Brain microvascular endothelial cell (primary cell): ENCODE measurements around the gene HS6ST3.

ENCODE experiments used
- DNase-seq: peaks from one replicate; pipeline ENCODE4 v3.0.0-alpha.2; 2020
- H3K27ac ChIP-seq: fragments of 250-450 bp; sonication (Bioruptor Pico); 2 replicates; pipeline ENCODE4 v1.5.1; 2020; ENCODE audit warnings: mild to moderate bottlenecking, moderate library complexity
- H3K27me3 ChIP-seq: fragments of 250-450 bp; sonication (Bioruptor Pico); replicated peaks from 2 replicates; pipeline ENCODE4 v1.5.1; 2020; ENCODE audit warnings: mild to moderate bottlenecking
- H3K36me3 ChIP-seq: fragments of 250-450 bp; sonication (Bioruptor Pico); replicated peaks from 2 replicates; pipeline ENCODE4 v1.5.1; 2020; ENCODE audit warnings: mild to moderate bottlenecking
- H3K4me3 ChIP-seq: 2 replicates; pipeline ENCODE4 v1.5.1; 2011; ENCODE audit warnings: low read depth, mild to moderate bottlenecking, control low read depth, low read length, moderate library complexity
- CTCF ChIP-seq: IDR thresholded peaks from 2 replicates; pipeline ENCODE4 v1.5.1; 2011; ENCODE audit warnings: low read depth, mild to moderate bottlenecking, moderate library complexity, low read length, control low read depth, inconsistent platforms; ENCODE audit errors: missing control alignments
- in situ Hi-C: cut with HindIII; loops from 2 replicates; pipeline ENCODE4 v1.10.0; 2017; ENCODE audit warnings: low sequenced_read_pairs, low pct_ligation_motif_present

Gene HS6ST3

GRCh38 chr13:96646101-96646500 lies 556.2 kb downstream of the HS6ST3 start:
- no peak for TF ChIP-seq CTCF
- DNase-seq = no peak
- no peaks in the 10 kb centered on the region for H3K27me3 ChIP-seq
- H3K27ac ChIP-seq = no peak overlapping the region
- in situ Hi-C loops = no loop called here
- H3K4me3 ChIP-seq = no peak overlapping the region
- no peaks in the 10 kb centered on the region for H3K36me3 ChIP-seq

GRCh38 chr13:96646515-96647211 lies 556.8 kb downstream of the HS6ST3 start:
- in situ Hi-C loops = no loop called here
- no peaks in the 10 kb centered on the region for H3K36me3 ChIP-seq
- DNase-seq = no peak
- no peak overlapping the region for H3K4me3 ChIP-seq
- H3K27me3 ChIP-seq = no peaks in the 10 kb centered on the region
- TF ChIP-seq CTCF = no peak
- H3K27ac ChIP-seq = no peak overlapping the region

- no peak for TF ChIP-seq CTCF
- DNase-seq = peak; percentile 76
- in situ Hi-C loops = no loop called here
- H3K27me3 ChIP-seq = no peaks in the 10 kb centered on the region
- H3K4me3 ChIP-seq = no peak overlapping the region
- peak overlapping the region; percentile 53 for H3K27ac ChIP-seq
- no peaks in the 10 kb centered on the region for H3K36me3 ChIP-seq
These were observed 560.5 kb downstream of the HS6ST3 start for GRCh38 chr13:96650301-96650886.

GRCh38 chr13:96651598-96651997 lies 561.7 kb downstream of the HS6ST3 start:
- no peaks in the 10 kb centered on the region for H3K27me3 ChIP-seq
- in situ Hi-C loops = no loop called here
- no peak overlapping the region for H3K27ac ChIP-seq
- H3K36me3 ChIP-seq = no peaks in the 10 kb centered on the region
- H3K4me3 ChIP-seq = no peak overlapping the region
- DNase-seq = no peak
- TF ChIP-seq CTCF = no peak

- no peak for TF ChIP-seq CTCF
- in situ Hi-C loops = no loop called here
- Histone ChIP-seq H3K4me3 (no peak overlapping the region), H3K27me3 (no peaks in the 10 kb centered on the region), H3K27ac (no peak overlapping the region), H3K36me3 (no peaks in the 10 kb centered on the region)
- no peak for DNase-seq
These were observed 562.6 kb downstream of the HS6ST3 start for GRCh38 chr13:96652506-96652905.
